ENCODE data around the gene PATZ1.

PATZ1 gene

DNA sequence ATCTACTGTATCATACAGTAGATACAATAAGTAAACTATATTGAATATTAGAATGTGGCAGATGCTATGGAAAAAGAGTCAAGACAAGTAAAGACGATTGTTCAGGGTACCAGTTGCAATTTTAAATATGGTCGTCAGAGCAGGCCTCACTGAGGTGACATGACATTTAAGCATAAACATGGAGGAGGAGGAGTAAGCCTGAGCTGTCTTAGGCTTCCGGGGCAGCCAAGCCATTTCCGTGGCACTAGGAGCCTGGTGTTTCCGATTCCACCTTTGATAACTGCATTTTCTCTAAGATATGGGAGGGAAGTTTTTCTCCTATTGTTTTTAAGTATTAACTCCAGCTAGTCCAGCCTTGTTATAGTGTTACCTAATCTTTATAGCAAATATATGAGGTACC, 68.4 kb downstream of the PATZ1 start:
- H3K4me3 ChIP-seq (replicated peaks in 1 of 2; ENCODE audit: low read depth in 2 of 2, low read length in 2 of 2), result no peak overlapping the region
- TF ChIP-seq, protein P1, sequence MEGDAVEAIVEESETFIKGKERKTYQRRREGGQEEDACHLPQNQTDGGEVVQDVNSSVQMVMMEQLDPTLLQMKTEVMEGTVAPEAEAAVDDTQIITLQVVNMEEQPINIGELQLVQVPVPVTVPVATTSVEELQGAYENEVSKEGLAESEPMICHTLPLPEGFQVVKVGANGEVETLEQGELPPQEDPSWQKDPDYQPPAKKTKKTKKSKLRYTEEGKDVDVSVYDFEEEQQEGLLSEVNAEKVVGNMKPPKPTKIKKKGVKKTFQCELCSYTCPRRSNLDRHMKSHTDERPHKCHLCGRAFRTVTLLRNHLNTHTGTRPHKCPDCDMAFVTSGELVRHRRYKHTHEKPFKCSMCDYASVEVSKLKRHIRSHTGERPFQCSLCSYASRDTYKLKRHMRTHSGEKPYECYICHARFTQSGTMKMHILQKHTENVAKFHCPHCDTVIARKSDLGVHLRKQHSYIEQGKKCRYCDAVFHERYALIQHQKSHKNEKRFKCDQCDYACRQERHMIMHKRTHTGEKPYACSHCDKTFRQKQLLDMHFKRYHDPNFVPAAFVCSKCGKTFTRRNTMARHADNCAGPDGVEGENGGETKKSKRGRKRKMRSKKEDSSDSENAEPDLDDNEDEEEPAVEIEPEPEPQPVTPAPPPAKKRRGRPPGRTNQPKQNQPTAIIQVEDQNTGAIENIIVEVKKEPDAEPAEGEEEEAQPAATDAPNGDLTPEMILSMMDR (IDR thresholded peaks at IDR 0.05; ENCODE audit: low read depth, low read length), result no peak
- no peak for DNase-seq (ENCODE audit: low read depth in 2 of 2)

- no peak for DNase-seq (ENCODE audit: low read depth in 2 of 2)
- TF ChIP-seq, protein P1 (IDR thresholded peaks at IDR 0.05; ENCODE audit: low read depth, low read length), result no peak
- H3K4me3 ChIP-seq (replicated peaks in 1 of 2; ENCODE audit: low read depth in 2 of 2, low read length in 2 of 2), result no peak overlapping the region
Observed at GRCh38 chr22:31276426-31277167, 69.5 kb downstream of the PATZ1 start.
